ENCODE results near the gene OR10AD1.

The OR10AD1 gene

DNA sequence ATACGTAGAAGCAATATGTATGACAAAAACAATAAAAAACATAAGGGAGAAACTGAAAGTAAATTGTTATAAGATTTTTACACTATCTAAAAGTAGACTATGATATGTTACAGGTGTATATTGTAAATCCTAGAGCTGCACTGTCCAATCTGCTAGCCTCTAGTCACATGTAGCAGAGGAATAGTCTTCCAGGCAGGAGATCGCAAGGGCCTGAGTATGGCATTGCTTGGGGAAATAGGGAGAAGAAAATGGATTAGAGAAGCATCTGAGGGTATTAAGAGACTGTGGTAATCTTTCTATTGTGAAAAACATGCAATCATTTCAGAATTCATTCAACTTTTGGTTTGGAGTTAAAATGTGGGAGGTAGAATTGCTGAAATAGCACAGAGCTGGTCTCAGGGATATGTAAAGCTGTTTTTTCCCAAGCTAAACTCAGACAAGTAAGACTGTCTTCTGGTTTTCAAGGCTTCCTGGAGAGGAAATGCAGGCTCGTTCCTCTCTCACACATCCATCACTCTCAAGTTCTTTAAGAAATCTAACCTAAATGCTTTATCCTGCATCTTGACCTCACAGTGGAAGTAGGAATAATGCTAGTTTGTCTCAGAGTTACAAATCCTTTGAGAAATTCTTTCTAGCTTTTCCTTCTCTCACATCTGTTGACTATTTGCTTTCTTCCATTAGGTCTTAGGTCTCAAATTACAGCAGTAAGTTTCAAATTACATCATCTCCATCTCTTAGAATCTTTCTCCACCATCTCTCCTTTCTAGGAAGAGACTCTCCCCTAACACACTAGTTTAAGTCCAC lies 27.3 kb downstream of the OR10AD1 start:
- H3K9me3 ChIP-seq: no peaks in the 10 kb centered on the region
- peaks cover 18% of the 10 kb centered on the region for H3K27me3 ChIP-seq
- no peaks in the 10 kb centered on the region for H3K4me1 ChIP-seq
- no peaks in the 10 kb centered on the region for H3K36me3 ChIP-seq
- TF ChIP-seq, protein P1, sequence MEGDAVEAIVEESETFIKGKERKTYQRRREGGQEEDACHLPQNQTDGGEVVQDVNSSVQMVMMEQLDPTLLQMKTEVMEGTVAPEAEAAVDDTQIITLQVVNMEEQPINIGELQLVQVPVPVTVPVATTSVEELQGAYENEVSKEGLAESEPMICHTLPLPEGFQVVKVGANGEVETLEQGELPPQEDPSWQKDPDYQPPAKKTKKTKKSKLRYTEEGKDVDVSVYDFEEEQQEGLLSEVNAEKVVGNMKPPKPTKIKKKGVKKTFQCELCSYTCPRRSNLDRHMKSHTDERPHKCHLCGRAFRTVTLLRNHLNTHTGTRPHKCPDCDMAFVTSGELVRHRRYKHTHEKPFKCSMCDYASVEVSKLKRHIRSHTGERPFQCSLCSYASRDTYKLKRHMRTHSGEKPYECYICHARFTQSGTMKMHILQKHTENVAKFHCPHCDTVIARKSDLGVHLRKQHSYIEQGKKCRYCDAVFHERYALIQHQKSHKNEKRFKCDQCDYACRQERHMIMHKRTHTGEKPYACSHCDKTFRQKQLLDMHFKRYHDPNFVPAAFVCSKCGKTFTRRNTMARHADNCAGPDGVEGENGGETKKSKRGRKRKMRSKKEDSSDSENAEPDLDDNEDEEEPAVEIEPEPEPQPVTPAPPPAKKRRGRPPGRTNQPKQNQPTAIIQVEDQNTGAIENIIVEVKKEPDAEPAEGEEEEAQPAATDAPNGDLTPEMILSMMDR (IDR thresholded peaks at IDR 0.05; ENCODE audit: low read depth, low read length): no peak
- no peak overlapping the region for H3K4me3 ChIP-seq (ENCODE audit: low read depth, low read length)
- no peak for DNase-seq

- H3K27me3 ChIP-seq: no peaks in the 10 kb centered on the region
- H3K36me3 ChIP-seq: no peaks in the 10 kb centered on the region
- H3K4me3 ChIP-seq (ENCODE audit: low read depth, low read length): no peak overlapping the region
These were observed 34.1 kb downstream of the OR10AD1 start for GRCh38 chr12:48169011-48169410.

DNA sequence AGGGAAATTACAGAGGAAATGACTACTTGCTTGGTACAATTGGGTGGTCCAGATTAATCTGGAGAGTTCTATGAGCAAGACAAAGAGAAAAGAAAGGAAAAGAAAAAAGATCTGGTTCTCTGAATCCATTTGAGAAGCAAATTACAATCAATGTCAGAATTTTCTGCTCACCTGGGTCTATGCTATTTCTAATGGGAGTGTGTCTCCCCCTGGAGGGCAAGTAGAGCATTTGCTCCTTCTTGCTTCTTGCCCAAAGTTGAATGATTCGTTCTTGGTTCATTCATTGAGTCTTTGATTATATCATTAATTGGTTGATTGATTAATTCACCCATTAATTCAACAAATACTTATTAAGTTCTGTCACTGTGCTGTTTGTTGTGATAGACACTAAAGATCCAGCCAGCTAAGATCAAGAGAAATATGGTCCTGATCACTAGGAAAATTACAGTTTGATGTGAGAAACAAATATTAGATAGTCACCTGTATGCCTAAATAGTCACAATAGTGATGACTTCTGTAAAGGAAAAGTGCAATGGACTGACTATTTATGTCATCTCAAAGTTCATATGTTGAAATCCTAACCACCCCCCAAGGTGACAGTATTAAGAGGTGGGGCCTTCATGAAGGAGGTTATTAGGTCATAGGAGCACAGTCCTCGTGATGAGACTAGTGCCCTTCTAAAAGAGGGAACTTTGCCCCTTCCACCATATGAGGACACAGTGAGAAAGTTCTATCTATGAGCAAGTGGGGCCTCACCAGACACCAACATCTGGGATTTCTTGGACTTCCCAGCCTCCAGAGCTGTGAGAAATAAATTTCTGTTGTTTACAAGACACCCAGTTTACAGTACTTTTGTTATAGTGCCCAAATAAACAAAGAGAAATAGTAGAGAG lies 37.8 kb downstream of the OR10AD1 start:
- Histone ChIP-seq H3K4me1 (no peaks in the 10 kb centered on the region), H3K4me3 (ENCODE audit: low read depth, low read length) (no peak overlapping the region), H3K9me3 (no peaks in the 10 kb centered on the region), H3K36me3 (no peaks in the 10 kb centered on the region), H3K27me3 (no peaks in the 10 kb centered on the region)
- DNase-seq: peak; percentile 52
- TF ChIP-seq, protein P1 (IDR thresholded peaks at IDR 0.05; ENCODE audit: low read depth, low read length): peak; percentile 97

More at GRCh38 chr12:48169011-48169410, 34.1 kb downstream of the OR10AD1 start:
- H3K4me1 ChIP-seq: no peaks in the 10 kb centered on the region
- DNase-seq: no peak
- H3K9me3 ChIP-seq: no peaks in the 10 kb centered on the region
- TF ChIP-seq, protein P1 (IDR thresholded peaks at IDR 0.05; ENCODE audit: low read depth, low read length): no peak

DNA sequence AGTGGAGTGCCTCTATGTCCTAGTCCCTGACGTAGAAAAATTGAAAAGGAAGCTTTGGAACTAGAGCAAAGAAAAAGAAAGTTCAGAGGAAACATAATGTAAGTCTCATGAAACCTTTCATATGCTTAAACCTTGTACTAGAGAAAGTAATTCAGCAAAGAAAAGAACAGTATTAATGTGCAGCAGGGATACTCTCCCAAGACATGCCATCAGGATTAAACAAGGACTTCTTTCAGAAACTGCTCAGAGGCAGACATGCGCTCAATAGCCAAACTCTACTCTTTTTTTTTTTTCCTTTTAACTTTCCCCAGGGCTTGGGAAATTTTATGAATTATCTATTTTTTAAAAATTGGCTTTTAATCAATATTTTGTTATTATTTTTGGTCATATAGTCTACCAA lies 38.6 kb downstream of the OR10AD1 start:
- Histone ChIP-seq H3K4me3 (ENCODE audit: low read depth, low read length) (no peak overlapping the region), H3K4me1 (no peaks in the 10 kb centered on the region), H3K27me3 (no peaks in the 10 kb centered on the region), H3K36me3 (no peaks in the 10 kb centered on the region), H3K9me3 (no peaks in the 10 kb centered on the region)
- TF ChIP-seq, protein P1 (IDR thresholded peaks at IDR 0.05; ENCODE audit: low read depth, low read length): no peak
- no peak for DNase-seq

- H3K27me3 ChIP-seq: no peaks in the 10 kb centered on the region
- H3K4me3 ChIP-seq (ENCODE audit: low read depth, low read length): no peak overlapping the region
- TF ChIP-seq, protein P1 (IDR thresholded peaks at IDR 0.05; ENCODE audit: low read depth, low read length): no peak
- H3K9me3 ChIP-seq: no peaks in the 10 kb centered on the region
- no peak for DNase-seq
- no peaks in the 10 kb centered on the region for H3K36me3 ChIP-seq
- no peaks in the 10 kb centered on the region for H3K4me1 ChIP-seq
These were observed 39.8 kb downstream of the OR10AD1 start for GRCh38 chr12:48163150-48163747.

Data from BE2C (cell line).